T-cell (primary cell): ENCODE measurements around the gene FEZF2. TPM values are rescaled to one million over a fixed set of nuclear protein-coding genes. Genes with fewer than 3 reads are reported as not detected.

Source experiments
- ATAC-seq, 4 experiments: fragments of 200-7000 bp in 3 of 4; fragments of 150-1000 bp in 1 of 4; cut with Tn5 transposase; replicated peaks in 1 of 4; 1 replicate in 3 of 4; 2 replicates in 1 of 4; pipeline ENCODE4 v1.10.0; 2021; ENCODE audit warnings: moderate library complexity in 3 of 4, mild to moderate bottlenecking in 2 of 4, moderate number of reproducible peaks in 1 of 4
- CTCF ChIA-PET, 2 donors: fragments of 300-600 bp; sonication (Branson Sonifier 250); formaldehyde crosslinking; loops; one replicate each; lab custom pipeline; 2022; ENCODE audit warnings: antibody characterized with exemption in 2 of 2; lab: Charles Lee
- POLR2A ChIA-PET, 2 donors: fragments of 300-600 bp; sonication (Branson Sonifier 250); formaldehyde crosslinking; loops; one replicate each; lab custom pipeline; 2022; ENCODE audit warnings: antibody characterized with exemption in 2 of 2; lab: Charles Lee
- DNase-seq, 35 experiments: peaks; one replicate each; pipeline versions ENCODE4 v3.0.0 to v3.0.0-alpha.2; 2013 to 2023
- H3K27ac ChIP-seq: one replicate; pipeline ENCODE4 v1.5.1; 2013; ENCODE audit warnings: low read length
- H3K27me3 ChIP-seq, 2 experiments: replicated peaks in 1 of 2; 1 replicate in 1 of 2; 2 replicates in 1 of 2; pipeline versions ENCODE4 v1.6.1 to v1.7.0; 2013; ENCODE audit warnings: low read length in 1 of 2, mixed read lengths in 1 of 2; ENCODE audit not compliant: control insufficient read depth in 2 of 2, insufficient read depth in 2 of 2; ENCODE audit errors: extremely low read depth in 1 of 2
- H3K36me3 ChIP-seq, 2 donors: 1 replicate in 1 of 2; 2 replicates in 1 of 2; pipeline versions ENCODE4 v1.6.1 to v1.7.0; 2013; ENCODE audit warnings: low read length in 1 of 2; ENCODE audit not compliant: control insufficient read depth in 2 of 2, insufficient read depth in 1 of 2; ENCODE audit errors: extremely low read depth in 1 of 2
- H3K4me1 ChIP-seq, 2 experiments: 1 replicate in 1 of 2; 2 replicates in 1 of 2; pipeline versions ENCODE4 v1.6.1 to v1.7.0; 2013; ENCODE audit warnings: low read length in 2 of 2, mixed read lengths in 1 of 2; ENCODE audit not compliant: insufficient read depth in 2 of 2, control insufficient read depth in 1 of 2; ENCODE audit errors: extremely low read depth in 1 of 2
- H3K4me3 ChIP-seq, 2 donors: 1 replicate in 1 of 2; 2 replicates in 1 of 2; pipeline versions ENCODE4 v1.5.1 to v1.7.0; 2013; ENCODE audit warnings: mild to moderate bottlenecking in 2 of 2, low read length in 1 of 2, moderate library complexity in 1 of 2; ENCODE audit not compliant: control insufficient read depth in 1 of 2; ENCODE audit errors: extremely low read depth in 1 of 2
- H3K9me3 ChIP-seq: 2 replicates; pipeline ENCODE4 v1.7.0; 2013
- H3K27ac Mint-ChIP-seq, 2 donors: one replicate each; pipeline ENCODE4 v1.8.0; 2020 to 2021; ENCODE audit warnings: mild to moderate bottlenecking in 2 of 2, mixed read lengths in 2 of 2
- H3K27me3 Mint-ChIP-seq, 2 donors: one replicate each; pipeline ENCODE4 v1.8.0; 2021 to 2022; ENCODE audit warnings: mixed read lengths in 2 of 2
- H3K36me3 Mint-ChIP-seq: one replicate; pipeline ENCODE4 v1.8.0; 2021; ENCODE audit warnings: mixed read lengths
- H3K4me1 Mint-ChIP-seq, 3 donors: one replicate each; pipeline ENCODE4 v1.8.0; 2020 to 2022; ENCODE audit warnings: mixed read lengths in 3 of 3, mild to moderate bottlenecking in 1 of 3
- H3K4me3 Mint-ChIP-seq, 3 donors: one replicate each; pipeline ENCODE4 v1.8.0; 2020 to 2022; ENCODE audit warnings: mild to moderate bottlenecking in 3 of 3, mixed read lengths in 3 of 3, moderate library complexity in 3 of 3
- H3K9me3 Mint-ChIP-seq, 3 donors: one replicate each; pipeline ENCODE4 v1.8.0; 2020 to 2022; ENCODE audit warnings: mixed read lengths in 3 of 3
- WGBS: methylation state at CpG from one replicate; pipeline ENCODE4 v1.1.5; 2013; ENCODE audit warnings: missing lambda C conversion rate; ENCODE audit not compliant: insufficient coverage; 5-methylcytosine and 5-hydroxymethylcytosine counted together
- total RNA-seq, 35 experiments: library from RNA in 6 of 35; stranded (reverse) in 6 of 35; fragments of 120-200 nt in 1 of 35; gene quantifications; one replicate each; pipeline versions ENCODE4 v1.2.1 to v1.2.4 and lab custom pipeline; 2013 to 2026

The FEZF2 gene
- total RNA-seq, 5 donors from 2014 or later (not counting 1 experiment from before 2014, with no cell fraction given): not detected

GRCh38 chr3:62366126-62366484, 7.2 kb downstream of the FEZF2 start:
- no peak for DNase-seq
- 20% methylated on average over 1 of the region's 4 CpGs for WGBS
- no peaks in the 10 kb centered on the region for H3K36me3 ChIP-seq
- peaks cover 57 to 65% of the 10 kb centered on the region in 2 donors for H3K27me3 Mint-ChIP-seq
- no peak for ATAC-seq
- no peaks in the 10 kb centered on the region for H3K9me3 ChIP-seq
- ChIA-PET POLR2A (no interaction called here), CTCF (no interaction called here)
- no peak overlapping the region for H3K4me3 ChIP-seq
- no peaks in the 10 kb centered on the region for H3K36me3 Mint-ChIP-seq
- no peak overlapping the region for H3K4me3 Mint-ChIP-seq
- peaks cover 0 to 3% (median 0%) of the 10 kb centered on the region in 3 donors for H3K9me3 Mint-ChIP-seq
- no peak overlapping the region for H3K27ac ChIP-seq
- peaks cover 0 to 5% (median 0%) of the 10 kb centered on the region in 3 donors for H3K4me1 Mint-ChIP-seq
- peaks cover 15 to 37% of the 10 kb centered on the region in 2 experiments for H3K27me3 ChIP-seq
- no peaks in the 10 kb centered on the region for H3K4me1 ChIP-seq
- no peak overlapping the region for H3K27ac Mint-ChIP-seq

- Mint-ChIP-seq H3K9me3 (peaks cover 0 to 3% (median 0%) of the 10 kb centered on the region in 3 donors), H3K4me3 (no peak overlapping the region), H3K27me3 (peaks cover 52 to 61% of the 10 kb centered on the region in 2 donors), H3K36me3 (no peaks in the 10 kb centered on the region), H3K4me1 (peaks cover 0 to 5% (median 0%) of the 10 kb centered on the region in 3 donors), H3K27ac (no peak overlapping the region)
- Histone ChIP-seq H3K27me3 (peaks cover 15 to 33% of the 10 kb centered on the region in 2 experiments), H3K4me3 (no peak overlapping the region), H3K9me3 (no peaks in the 10 kb centered on the region), H3K27ac (no peak overlapping the region), H3K4me1 (no peaks in the 10 kb centered on the region), H3K36me3 (no peaks in the 10 kb centered on the region)
- 27% methylated on average over 6 of the region's 16 CpGs for WGBS
- no peak for ATAC-seq
- no peak for DNase-seq
- CTCF ChIA-PET: no interaction called here
- POLR2A ChIA-PET: no interaction called here
Measured at GRCh38 chr3:62365391-62366125, 7.8 kb downstream of the FEZF2 start.

GRCh38 chr3:62364191-62364590, 9.2 kb downstream of the FEZF2 start:
- no peaks in the 10 kb centered on the region for H3K9me3 ChIP-seq
- H3K27ac ChIP-seq: no peak overlapping the region
- H3K4me1 ChIP-seq: no peaks in the 10 kb centered on the region
- Mint-ChIP-seq H3K36me3 (no peaks in the 10 kb centered on the region), H3K4me3 (no peak overlapping the region), H3K4me1 (no peaks in the 10 kb centered on the region), H3K27ac (no peak overlapping the region), H3K27me3 (peaks cover 38 to 50% of the 10 kb centered on the region in 2 donors), H3K9me3 (peaks cover 0 to 3% (median 0%) of the 10 kb centered on the region in 3 donors)
- DNase-seq (no peak), ATAC-seq (no peak)
- peaks cover 13 to 20% of the 10 kb centered on the region in 2 experiments for H3K27me3 ChIP-seq
- H3K4me3 ChIP-seq: no peak overlapping the region
- ChIA-PET CTCF (interaction anchor here in 1 of 2 donors (0.5 kb wide), 1 partner anchor 1444 kb away, joined by 8 read pairs; no protein-coding TSS in a partner anchor), POLR2A (no interaction called here)
- H3K36me3 ChIP-seq: no peaks in the 10 kb centered on the region

- H3K27me3 Mint-ChIP-seq: peaks cover 30 to 45% of the 10 kb centered on the region in 2 donors
- WGBS: no CpG with 5 or more reads among the region's 6 CpGs
- no peak for ATAC-seq
Measured at GRCh38 chr3:62363275-62363674, 10.1 kb downstream of the FEZF2 start.

GRCh38 chr3:62361824-62362223, 11.5 kb downstream of the FEZF2 start:
- Histone ChIP-seq H3K36me3 (no peaks in the 10 kb centered on the region), H3K4me1 (no peaks in the 10 kb centered on the region), H3K27ac (no peak overlapping the region), H3K9me3 (no peaks in the 10 kb centered on the region), H3K4me3 (no peak overlapping the region), H3K27me3 (peaks cover 2 to 3% of the 10 kb centered on the region in 2 experiments)
- H3K4me3 Mint-ChIP-seq: no peak overlapping the region
- no peak overlapping the region for H3K27ac Mint-ChIP-seq
- POLR2A ChIA-PET: no interaction called here
- WGBS: no CpG with 5 or more reads among the region's 3 CpGs
- H3K9me3 Mint-ChIP-seq: no peaks in the 10 kb centered on the region
- no peak for ATAC-seq
- H3K36me3 Mint-ChIP-seq: no peaks in the 10 kb centered on the region
- CTCF ChIA-PET: no interaction called here
- no peaks in the 10 kb centered on the region for H3K4me1 Mint-ChIP-seq
- peaks cover 16 to 32% of the 10 kb centered on the region in 2 donors for H3K27me3 Mint-ChIP-seq
- no peak for DNase-seq

More at GRCh38 chr3:62363275-62363674, 10.1 kb downstream of the FEZF2 start:
- Mint-ChIP-seq H3K27ac (no peak overlapping the region), H3K4me1 (no peaks in the 10 kb centered on the region), H3K9me3 (peaks cover 0 to 3% (median 0%) of the 10 kb centered on the region in 3 donors), H3K4me3 (no peak overlapping the region), H3K36me3 (no peaks in the 10 kb centered on the region)
- H3K4me3 ChIP-seq: no peak overlapping the region
- no peaks in the 10 kb centered on the region for H3K36me3 ChIP-seq
- no peaks in the 10 kb centered on the region for H3K9me3 ChIP-seq
- no peak for DNase-seq
- H3K27ac ChIP-seq: no peak overlapping the region
- ChIA-PET POLR2A (no interaction called here), CTCF (no interaction called here)
- peaks cover 11 to 13% of the 10 kb centered on the region in 2 experiments for H3K27me3 ChIP-seq
- no peaks in the 10 kb centered on the region for H3K4me1 ChIP-seq

- DNase-seq (no peak), ATAC-seq (no peak)
- Mint-ChIP-seq H3K27ac (no peak overlapping the region), H3K9me3 (no peaks in the 10 kb centered on the region), H3K36me3 (no peaks in the 10 kb centered on the region), H3K4me3 (no peak overlapping the region), H3K27me3 (peaks cover 12 to 27% of the 10 kb centered on the region in 2 donors), H3K4me1 (no peaks in the 10 kb centered on the region)
- Histone ChIP-seq H3K4me1 (no peaks in the 10 kb centered on the region), H3K27ac (no peak overlapping the region), H3K27me3 (peaks cover 2 to 3% of the 10 kb centered on the region in 2 experiments), H3K36me3 (no peaks in the 10 kb centered on the region), H3K4me3 (no peak overlapping the region), H3K9me3 (no peaks in the 10 kb centered on the region)
- 74% methylated on average over 2 of the region's 3 CpGs for WGBS
- ChIA-PET POLR2A (no interaction called here), CTCF (no interaction called here)
Measured at GRCh38 chr3:62361261-62361660, 12.1 kb downstream of the FEZF2 start.
